GM12878 (cell line): ENCODE measurements around the gene AGRN.

Experiments used
- BCLAF1 ChIP-seq: fragments of 450-650 bp; IDR thresholded peaks from 2 replicates; pipeline ENCODE4 v1.6.1; 2017; ENCODE audit warnings: antibody characterized with exemption, mild to moderate bottlenecking, moderate library complexity
- E2F4 ChIP-seq: IDR thresholded peaks from 2 replicates; pipeline ENCODE4 v1.6.1; 2012; ENCODE audit warnings: low read depth, low read length, improper control_type of control experiment
- EP300 ChIP-seq, 2 experiments: fragments of 150-350 bp in 1 of 2; IDR thresholded peaks; 2 replicates each; pipeline ENCODE4 v1.6.1; 2011 to 2012; ENCODE audit warnings: low read depth in 2 of 2, low read length in 2 of 2, borderline replicate concordance in 1 of 2, improper control_type of control experiment in 1 of 2, inconsistent platforms in 1 of 2; ENCODE audit not compliant: control insufficient read depth in 1 of 2
- HDAC6 ChIP-seq: fragments of 200-600 bp; sonication (generic); IDR thresholded peaks from one replicate; pipeline ENCODE4 v1.8.0; 2017; ENCODE audit warnings: antibody characterized with exemption; ENCODE audit not compliant: unreplicated experiment
- RAD21 ChIP-seq: IDR thresholded peaks from 2 replicates; pipeline ENCODE4 v1.6.1; 2011; ENCODE audit warnings: mild to moderate bottlenecking, low read depth, low read length, moderate library complexity; ENCODE audit not compliant: insufficient read depth
- REST ChIP-seq: IDR thresholded peaks from 2 replicates; pipeline ENCODE4 v1.6.1; 2012; ENCODE audit warnings: mild to moderate bottlenecking, low read depth, low read length
- SIN3A ChIP-seq: IDR thresholded peaks from 2 replicates; pipeline ENCODE4 v1.6.1; 2012; ENCODE audit warnings: low read depth, low read length, improper control_type of control experiment
- SREBF1 ChIP-seq: IDR thresholded peaks from 2 replicates; pipeline ENCODE4 v1.6.1; 2012; ENCODE audit warnings: mild to moderate bottlenecking, low read length
- TAF1 ChIP-seq: IDR thresholded peaks from 2 replicates; pipeline ENCODE4 v1.6.1; 2011; ENCODE audit warnings: mild to moderate bottlenecking, low read depth, low read length, borderline replicate concordance

- no peak for TF ChIP-seq TAF1
- no peak for TF ChIP-seq HDAC6
- no peak for TF ChIP-seq RAD21
- TF ChIP-seq EP300 (IDR thresholded peaks at IDR 0.05; ENCODE audit: borderline replicate concordance in 1 of 2, control insufficient read depth in 1 of 2, low read depth in 2 of 2, low read length in 2 of 2), result no peak
- TF ChIP-seq SIN3A, result no peak
- no peak for TF ChIP-seq E2F4
- TF ChIP-seq BCLAF1, result no peak
- no peak for TF ChIP-seq REST
- no peak for TF ChIP-seq SREBF1
Measured at GRCh38 chr1:1041873-1042272, 22.0 kb downstream of the AGRN start.
